Mesendoderm (in vitro differentiated cells): ENCODE results near the gene ECSIT.
A peak's percentile ranks its signal among the peaks of the same experiment; 100 is the strongest.

ENCODE experiments used
- DNase-seq: peaks from one replicate; pipeline ENCODE4 v3.0.0; 2013
- H2AK5ac ChIP-seq: 2 replicates; pipeline ENCODE4 v1.6.1; 2013; ENCODE audit warnings: low read length, inconsistent platforms
- H2BK120ac ChIP-seq: 2 replicates; pipeline ENCODE4 v1.6.1; 2013; ENCODE audit warnings: low read depth, mild to moderate bottlenecking, low read length, moderate library complexity, mixed read lengths
- H2BK15ac ChIP-seq: replicated peaks from 2 replicates; pipeline ENCODE4 v1.6.1; 2013; ENCODE audit warnings: low read depth, mild to moderate bottlenecking, moderate library complexity
- H2BK5ac ChIP-seq: 2 replicates; pipeline ENCODE4 v1.6.1; 2013; ENCODE audit warnings: low read length, inconsistent platforms
- H3K18ac ChIP-seq: 2 replicates; pipeline ENCODE4 v1.6.1; 2013; ENCODE audit warnings: mild to moderate bottlenecking, low read length, mixed read lengths
- H3K23ac ChIP-seq: one replicate; pipeline ENCODE4 v1.6.1; 2013; ENCODE audit warnings: low read length
- H3K27ac ChIP-seq: 2 replicates; pipeline ENCODE4 v1.5.1; 2013; ENCODE audit warnings: low read depth, mild to moderate bottlenecking, inconsistent platforms, low read length, moderate library complexity
- H3K27me3 ChIP-seq: 2 replicates; pipeline ENCODE4 v1.6.1; 2013; ENCODE audit warnings: low read length, control low read depth, mild to moderate bottlenecking, inconsistent platforms; ENCODE audit not compliant: insufficient read depth, poor library complexity
- H3K36me3 ChIP-seq: 2 replicates; pipeline ENCODE4 v1.6.1; 2013; ENCODE audit warnings: low read length, inconsistent platforms; ENCODE audit not compliant: control insufficient read depth, insufficient read depth
- H3K4ac ChIP-seq: one replicate; pipeline ENCODE4 v1.6.1; 2013; ENCODE audit warnings: low read depth, mild to moderate bottlenecking, low read length, moderate library complexity
- H3K4me1 ChIP-seq: 2 replicates; pipeline ENCODE4 v1.6.1; 2013; ENCODE audit warnings: low read depth, low read length, inconsistent platforms; ENCODE audit not compliant: control insufficient read depth
- H3K4me2 ChIP-seq: 2 replicates; pipeline ENCODE4 v1.6.1; 2013; ENCODE audit warnings: low read length
- H3K4me3 ChIP-seq: 2 replicates; pipeline ENCODE4 v1.5.1; 2013; ENCODE audit warnings: mild to moderate bottlenecking, low read length
- H3K56ac ChIP-seq: one replicate; pipeline ENCODE4 v1.6.1; 2013; ENCODE audit warnings: low read length
- H3K79me1 ChIP-seq: 2 replicates; pipeline ENCODE4 v1.6.1; 2013; ENCODE audit warnings: low read length, inconsistent platforms
- H3K79me2 ChIP-seq: 2 replicates; pipeline ENCODE4 v1.6.1; 2013; ENCODE audit warnings: mild to moderate bottlenecking, low read length; ENCODE audit not compliant: control insufficient read depth, insufficient read depth
- H3K9ac ChIP-seq: 2 replicates; pipeline ENCODE4 v1.6.1; 2013; ENCODE audit warnings: low read length, inconsistent platforms
- H4K5ac ChIP-seq: one replicate; pipeline ENCODE4 v1.6.1; 2013; ENCODE audit warnings: low read length
- H4K8ac ChIP-seq: one replicate; pipeline ENCODE4 v1.6.1; 2013; ENCODE audit warnings: low read depth, mild to moderate bottlenecking, control low read depth, low read length, moderate library complexity
- WGBS: extraction: QIAGEN DNeasy Blood & Tissue Kit; methylation state at CpG from one replicate; pipeline ENCODE4 v1.1.7; 2013; ENCODE audit warnings: low lambda C conversion rate, missing lambda C conversion rate; ENCODE audit not compliant: insufficient coverage; ENCODE audit errors: extremely low coverage; 5-methylcytosine and 5-hydroxymethylcytosine counted together

ECSIT gene

DNA sequence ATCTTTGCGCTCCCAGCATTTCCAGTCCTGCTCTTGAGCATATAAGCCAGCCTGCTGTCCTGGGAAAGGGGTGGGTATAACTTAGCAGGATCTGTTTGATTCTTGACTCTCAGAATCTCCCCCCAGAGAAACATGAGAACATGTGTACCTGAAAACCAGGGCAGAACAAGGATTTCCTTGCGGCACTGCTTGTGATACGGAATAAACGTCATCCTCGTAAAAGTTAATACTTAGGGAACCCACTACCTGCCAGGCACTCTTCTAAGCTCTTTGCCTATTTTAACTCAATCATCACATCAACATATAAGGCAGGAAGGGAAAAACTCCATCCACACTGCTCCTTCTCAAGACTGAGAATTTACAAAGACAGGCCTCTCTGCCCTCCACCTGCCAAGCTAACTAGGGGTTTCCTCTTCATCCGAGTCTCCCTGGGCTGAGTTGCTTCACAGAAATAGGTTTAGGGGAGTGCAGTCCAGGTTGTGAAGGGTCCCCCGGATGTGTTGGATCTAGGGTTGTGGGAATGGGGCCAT is 24.4 kb downstream of the ECSIT start:
- Histone ChIP-seq H4K8ac (no peak overlapping the region), H3K79me1 (no peaks in the 10 kb centered on the region), H3K79me2 (no peaks in the 10 kb centered on the region), H2BK5ac (no peak overlapping the region), H2AK5ac (no peak overlapping the region), H3K4me3 (peak overlapping the region; percentile 59), H3K23ac (no peak overlapping the region), H3K36me3 (no peaks in the 10 kb centered on the region), H3K9ac (peak overlapping the region; percentile 77), H3K18ac (no peak overlapping the region), H3K4me1 (peaks cover 4% of the 10 kb centered on the region), H2BK120ac (no peak overlapping the region), H3K4ac (no peak overlapping the region), H3K27ac (no peak overlapping the region), H3K27me3 (no peaks in the 10 kb centered on the region), H3K56ac (peak overlapping the region; percentile 90), H2BK15ac (no peak overlapping the region), H4K5ac (no peak overlapping the region), H3K4me2 (peak overlapping the region; percentile 94)
- DNase-seq: no peak
- WGBS: no CpG with 5 or more reads among the region's 7 CpGs

DNA sequence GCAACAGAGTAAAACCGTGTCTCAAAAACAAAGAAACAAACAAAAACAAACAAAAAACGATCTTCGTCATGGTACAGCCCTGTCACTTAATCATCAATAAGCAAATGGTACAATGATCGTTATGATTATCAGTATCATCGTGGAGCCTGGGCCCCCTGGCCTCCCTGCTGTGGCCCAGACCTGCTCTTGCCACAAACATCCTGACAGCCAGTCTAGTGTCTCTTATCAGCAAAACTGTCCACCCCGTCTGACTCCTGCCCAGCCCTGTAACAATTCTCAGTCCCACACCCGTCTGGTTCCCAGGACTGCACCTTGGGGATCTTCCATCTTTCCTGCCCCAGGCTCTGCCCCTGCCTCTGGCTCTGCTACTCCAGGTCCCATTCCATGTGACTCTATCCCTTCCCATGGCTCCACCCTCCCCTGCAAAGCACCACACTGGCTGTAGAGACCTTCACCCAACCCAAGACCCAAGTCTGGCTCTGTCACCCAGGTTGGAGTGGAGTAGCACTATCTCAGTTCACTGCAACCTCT is 29.0 kb downstream of the ECSIT start:
- Histone ChIP-seq H3K4ac (no peak overlapping the region), H4K8ac (no peak overlapping the region), H2AK5ac (no peak overlapping the region), H3K27ac (no peak overlapping the region), H3K56ac (no peak overlapping the region), H3K23ac (no peak overlapping the region), H3K36me3 (peaks cover 2% of the 10 kb centered on the region), H3K79me2 (no peaks in the 10 kb centered on the region), H3K4me2 (no peak overlapping the region), H3K79me1 (no peaks in the 10 kb centered on the region), H3K4me3 (no peak overlapping the region), H2BK120ac (no peak overlapping the region), H3K27me3 (no peaks in the 10 kb centered on the region), H2BK5ac (no peak overlapping the region), H3K4me1 (peaks cover 4% of the 10 kb centered on the region), H2BK15ac (no peak overlapping the region), H3K9ac (no peak overlapping the region), H4K5ac (no peak overlapping the region), H3K18ac (no peak overlapping the region)
- DNase-seq: no peak
- WGBS: no CpG with 5 or more reads among the region's 7 CpGs

DNA sequence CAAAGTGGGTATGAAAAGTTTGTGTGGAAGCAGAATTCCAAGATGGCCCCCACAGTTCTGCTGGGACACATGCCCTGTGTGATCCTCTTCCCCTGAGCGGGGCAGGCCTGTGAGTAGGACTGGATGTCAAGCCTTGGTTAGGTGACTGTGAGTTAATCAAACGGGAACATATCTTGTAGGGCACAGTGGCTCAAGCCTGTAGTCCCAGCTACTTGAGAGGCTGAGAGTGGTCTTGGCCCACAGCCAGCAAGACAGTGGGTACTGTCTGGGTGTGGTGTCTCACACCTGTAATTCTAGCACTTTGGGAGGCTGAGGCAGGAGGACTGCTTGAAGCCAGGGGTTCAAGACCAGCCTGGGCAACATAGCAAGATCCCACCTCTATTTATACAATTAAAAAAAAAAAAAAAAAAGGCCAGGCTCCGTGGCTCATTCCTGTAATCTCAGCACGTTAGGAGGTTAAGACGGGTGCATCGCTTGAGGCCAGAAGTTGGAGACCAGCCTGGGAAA is 29.7 kb downstream of the ECSIT start:
- Histone ChIP-seq H3K36me3 (peaks cover 2% of the 10 kb centered on the region), H2BK15ac (no peak overlapping the region), H3K79me2 (no peaks in the 10 kb centered on the region), H3K27me3 (no peaks in the 10 kb centered on the region), H3K56ac (no peak overlapping the region), H2BK120ac (no peak overlapping the region), H3K4me3 (no peak overlapping the region), H4K8ac (no peak overlapping the region), H3K4me2 (no peak overlapping the region), H3K4me1 (no peaks in the 10 kb centered on the region), H3K27ac (no peak overlapping the region), H3K79me1 (no peaks in the 10 kb centered on the region), H3K9ac (no peak overlapping the region), H4K5ac (no peak overlapping the region), H3K23ac (no peak overlapping the region), H2AK5ac (no peak overlapping the region), H3K4ac (no peak overlapping the region), H2BK5ac (no peak overlapping the region), H3K18ac (no peak overlapping the region)
- no peak for DNase-seq
- no CpG with 5 or more reads among the region's 6 CpGs for WGBS

DNA sequence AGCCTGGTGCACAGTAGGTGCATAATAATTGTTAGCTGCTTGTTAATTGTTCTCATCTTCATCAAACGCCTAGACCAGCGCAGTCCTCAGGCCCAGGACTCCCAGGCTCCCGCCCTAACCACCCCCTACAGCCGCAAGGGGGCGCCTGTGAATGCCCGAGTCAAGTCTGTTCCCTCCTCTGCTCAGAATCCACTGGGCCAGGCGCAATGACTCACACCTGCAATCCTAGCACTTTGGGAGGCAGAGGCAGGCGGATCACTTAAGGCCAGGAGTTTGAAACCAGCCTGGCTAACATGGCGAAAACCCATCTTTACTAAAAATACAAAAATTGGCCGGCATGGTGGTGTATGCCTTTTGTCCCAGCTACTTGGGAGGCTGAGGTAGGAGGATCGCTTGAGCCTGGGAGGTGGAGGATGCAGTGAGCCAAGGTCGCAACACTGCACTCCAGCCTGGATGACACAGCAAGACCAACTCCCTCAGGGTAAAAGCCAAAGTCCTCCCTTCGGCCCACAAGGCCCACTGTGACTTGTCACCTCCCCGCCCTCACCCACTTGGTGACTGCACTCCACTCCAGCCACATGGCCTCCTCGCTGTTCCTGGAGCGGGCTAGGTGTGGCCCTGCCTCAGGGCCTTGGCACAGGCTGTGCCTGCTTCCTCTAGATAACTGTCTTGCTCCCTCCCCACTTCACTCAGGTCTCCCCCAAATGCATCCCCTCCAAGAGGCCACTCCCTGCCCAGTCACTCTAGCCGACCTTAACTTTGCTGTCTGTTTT is 32.4 kb downstream of the ECSIT start:
- no CpG with 5 or more reads among the region's 17 CpGs for WGBS
- H3K4me1 ChIP-seq: no peaks in the 10 kb centered on the region
- no peak overlapping the region for H3K4me3 ChIP-seq
- H3K79me2 ChIP-seq: no peaks in the 10 kb centered on the region
- no peak overlapping the region for H3K4ac ChIP-seq
- H3K56ac ChIP-seq: no peak overlapping the region
- no peak overlapping the region for H2BK5ac ChIP-seq
- H3K27ac ChIP-seq: no peak overlapping the region
- H3K23ac ChIP-seq: no peak overlapping the region
- no peak overlapping the region for H2BK120ac ChIP-seq
- H2AK5ac ChIP-seq: no peak overlapping the region
- DNase-seq: peak; percentile 93
- H3K4me2 ChIP-seq: no peak overlapping the region
- no peaks in the 10 kb centered on the region for H3K27me3 ChIP-seq
- no peaks in the 10 kb centered on the region for H3K79me1 ChIP-seq
- no peak overlapping the region for H3K18ac ChIP-seq
- no peak overlapping the region for H4K5ac ChIP-seq
- no peak overlapping the region for H2BK15ac ChIP-seq
- H4K8ac ChIP-seq: no peak overlapping the region
- peaks cover 2% of the 10 kb centered on the region for H3K36me3 ChIP-seq
- no peak overlapping the region for H3K9ac ChIP-seq

DNA sequence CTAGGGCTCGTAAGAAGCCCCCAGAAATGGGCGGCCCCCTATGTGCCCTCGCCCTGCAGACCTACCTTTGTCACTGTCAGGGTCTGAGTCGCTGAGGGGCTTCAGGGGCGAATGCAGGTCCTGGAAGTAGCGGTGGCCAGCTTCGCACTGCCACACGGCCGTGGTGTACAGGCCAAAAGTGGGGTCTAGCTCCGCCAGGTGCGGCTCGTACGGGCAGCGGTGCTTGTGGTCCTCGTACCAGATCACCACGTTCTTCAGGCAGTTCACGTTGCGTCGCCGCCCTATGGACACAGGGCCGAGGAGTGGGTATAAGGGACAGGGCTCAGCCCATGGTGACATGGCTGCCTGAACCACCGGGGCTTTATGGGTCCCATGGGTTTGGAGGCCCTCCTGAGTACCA is 33.0 kb downstream of the ECSIT start:
- Histone ChIP-seq H3K23ac (no peak overlapping the region), H2AK5ac (no peak overlapping the region), H3K27ac (no peak overlapping the region), H3K4me2 (no peak overlapping the region), H4K5ac (no peak overlapping the region), H3K4me1 (no peaks in the 10 kb centered on the region), H3K27me3 (no peaks in the 10 kb centered on the region), H3K56ac (no peak overlapping the region), H3K79me1 (no peaks in the 10 kb centered on the region), H2BK120ac (no peak overlapping the region), H2BK15ac (no peak overlapping the region), H3K4me3 (no peak overlapping the region), H3K9ac (no peak overlapping the region), H3K79me2 (no peaks in the 10 kb centered on the region), H3K36me3 (peaks cover 2% of the 10 kb centered on the region), H2BK5ac (no peak overlapping the region), H3K4ac (no peak overlapping the region), H4K8ac (no peak overlapping the region), H3K18ac (no peak overlapping the region)
- DNase-seq: no peak
- no CpG with 5 or more reads among the region's 22 CpGs for WGBS
